Stomach smooth muscle (tissue), 2 donors: ENCODE measurements around the gene FAM168B.

ENCODE experiments used
- H3K27ac ChIP-seq: one replicate; pipeline ENCODE4 v1.7.0; 2013; ENCODE audit warnings: mild to moderate bottlenecking, low read length, inconsistent platforms
- H3K27me3 ChIP-seq, 2 donors: one replicate each; pipeline ENCODE4 v1.7.0; 2013; ENCODE audit warnings: low read length in 2 of 2; ENCODE audit not compliant: insufficient read depth in 2 of 2, control insufficient read depth in 1 of 2
- H3K36me3 ChIP-seq, 2 donors: one replicate each; pipeline ENCODE4 v1.7.0; 2013; ENCODE audit warnings: low read length in 2 of 2; ENCODE audit not compliant: control insufficient read depth in 2 of 2, insufficient read depth in 2 of 2
- H3K4me1 ChIP-seq: one replicate; pipeline ENCODE4 v1.7.0; 2013; ENCODE audit warnings: low read length; ENCODE audit not compliant: control insufficient read depth, insufficient read depth
- H3K4me3 ChIP-seq, 2 donors: one replicate each; pipeline ENCODE4 v1.7.0; 2013; ENCODE audit warnings: low read length in 2 of 2
- H3K9ac ChIP-seq, 2 donors: one replicate each; pipeline ENCODE4 v1.7.0; 2013; ENCODE audit warnings: low read length in 2 of 2, mild to moderate bottlenecking in 1 of 2
- H3K9me3 ChIP-seq, 2 donors: one replicate each; pipeline ENCODE4 v1.7.0; 2013; ENCODE audit warnings: low read length in 2 of 2; ENCODE audit not compliant: control insufficient read depth in 2 of 2
- donor health status: healthy.
- donor health status: Pancreatic carcinoma.

The FAM168B gene

GRCh38 chr2:131030478-131030971, 62.7 kb downstream of the FAM168B start:
- Histone ChIP-seq H3K27me3 (peaks cover 0 to 4% of the 10 kb centered on the region in 2 donors), H3K27ac (no peak overlapping the region), H3K4me3 (no peak overlapping the region), H3K4me1 (peaks cover 9% of the 10 kb centered on the region), H3K9ac (no peak overlapping the region), H3K9me3 (peaks cover 0 to 11% of the 10 kb centered on the region in 2 donors), H3K36me3 (no peaks in the 10 kb centered on the region)

GRCh38 chr2:131029812-131030211, 63.4 kb downstream of the FAM168B start:
- Histone ChIP-seq H3K4me1 (peaks cover 8% of the 10 kb centered on the region), H3K27me3 (peaks cover 0 to 4% of the 10 kb centered on the region in 2 donors), H3K4me3 (no peak overlapping the region), H3K27ac (no peak overlapping the region), H3K9me3 (peaks cover 0 to 11% of the 10 kb centered on the region in 2 donors), H3K36me3 (no peaks in the 10 kb centered on the region), H3K9ac (no peak overlapping the region)

- no peak overlapping the region for H3K4me3 ChIP-seq
- peaks cover 0 to 11% of the 10 kb centered on the region in 2 donors for H3K9me3 ChIP-seq
- peaks cover 0 to 4% of the 10 kb centered on the region in 2 donors for H3K27me3 ChIP-seq
- no peaks in the 10 kb centered on the region for H3K4me1 ChIP-seq
- no peaks in the 10 kb centered on the region for H3K36me3 ChIP-seq
- no peak overlapping the region for H3K9ac ChIP-seq
- no peak overlapping the region for H3K27ac ChIP-seq
Measured at GRCh38 chr2:131027566-131028528, 65.4 kb downstream of the FAM168B start.

GRCh38 chr2:131026919-131027318, 66.3 kb downstream of the FAM168B start:
- no peak overlapping the region for H3K27ac ChIP-seq
- H3K36me3 ChIP-seq: no peaks in the 10 kb centered on the region
- peaks cover 0 to 4% of the 10 kb centered on the region in 2 donors for H3K27me3 ChIP-seq
- no peak overlapping the region for H3K9ac ChIP-seq
- H3K4me3 ChIP-seq: no peak overlapping the region
- no peaks in the 10 kb centered on the region for H3K4me1 ChIP-seq
- H3K9me3 ChIP-seq: peaks cover 0 to 11% of the 10 kb centered on the region in 2 donors

GRCh38 chr2:131023758-131024157, 69.5 kb downstream of the FAM168B start:
- Histone ChIP-seq H3K9me3 (peaks cover 0 to 11% of the 10 kb centered on the region in 2 donors), H3K27ac (no peak overlapping the region), H3K36me3 (no peaks in the 10 kb centered on the region), H3K27me3 (peaks cover 0 to 4% of the 10 kb centered on the region in 2 donors), H3K9ac (no peak overlapping the region), H3K4me1 (no peaks in the 10 kb centered on the region), H3K4me3 (no peak overlapping the region)

GRCh38 chr2:131022731-131023130, 70.5 kb downstream of the FAM168B start:
- H3K9ac ChIP-seq: no peak overlapping the region
- no peak overlapping the region for H3K4me3 ChIP-seq
- H3K9me3 ChIP-seq: peaks cover 0 to 4% of the 10 kb centered on the region in 2 donors
- H3K4me1 ChIP-seq: no peaks in the 10 kb centered on the region
- no peak overlapping the region for H3K27ac ChIP-seq
- peaks cover 0 to 4% of the 10 kb centered on the region in 2 donors for H3K27me3 ChIP-seq
- H3K36me3 ChIP-seq: no peaks in the 10 kb centered on the region

- no peaks in the 10 kb centered on the region for H3K9me3 ChIP-seq
- peaks cover 0 to 2% of the 10 kb centered on the region in 2 donors for H3K27me3 ChIP-seq
- H3K36me3 ChIP-seq: no peaks in the 10 kb centered on the region
- no peak overlapping the region for H3K9ac ChIP-seq
- H3K27ac ChIP-seq: no peak overlapping the region
- no peak overlapping the region for H3K4me3 ChIP-seq
- no peaks in the 10 kb centered on the region for H3K4me1 ChIP-seq
Measured at GRCh38 chr2:131016826-131017741, 76.2 kb downstream of the FAM168B start.

- Histone ChIP-seq H3K9ac (no peak overlapping the region), H3K4me3 (no peak overlapping the region), H3K27ac (no peak overlapping the region), H3K36me3 (no peaks in the 10 kb centered on the region), H3K27me3 (peaks cover 0 to 4% of the 10 kb centered on the region in 2 donors), H3K4me1 (no peaks in the 10 kb centered on the region), H3K9me3 (no peaks in the 10 kb centered on the region)
Measured at GRCh38 chr2:131015764-131016163, 77.5 kb downstream of the FAM168B start.

GRCh38 chr2:131014141-131014540, 79.1 kb downstream of the FAM168B start:
- Histone ChIP-seq H3K4me3 (no peak overlapping the region), H3K4me1 (no peaks in the 10 kb centered on the region), H3K27me3 (peaks cover 0 to 4% of the 10 kb centered on the region in 2 donors), H3K9ac (no peak overlapping the region), H3K27ac (no peak overlapping the region), H3K9me3 (no peaks in the 10 kb centered on the region), H3K36me3 (no peaks in the 10 kb centered on the region)

- no peaks in the 10 kb centered on the region for H3K9me3 ChIP-seq
- H3K9ac ChIP-seq: no peak overlapping the region
- H3K27me3 ChIP-seq: peaks cover 0 to 4% of the 10 kb centered on the region in 2 donors
- no peaks in the 10 kb centered on the region for H3K4me1 ChIP-seq
- no peaks in the 10 kb centered on the region for H3K36me3 ChIP-seq
- H3K27ac ChIP-seq: no peak overlapping the region
- H3K4me3 ChIP-seq: no peak overlapping the region
Measured at GRCh38 chr2:131011486-131011885, 81.8 kb downstream of the FAM168B start.
